HG03457 (cell line): ENCODE data around the gene P3H1.
"Not testable (repeated sequence)": the region's sequence is repeated elsewhere in the genome, so short reads cannot be mapped to it uniquely, and the experiment has no call there.

Source experiments
- ATAC-seq: cut with Tn5 transposase; IDR thresholded peaks from one replicate; pipeline ENCODE4 v1.9.1; 2021; ENCODE audit warnings: moderate number of reproducible peaks; ENCODE audit not compliant: unreplicated experiment

The P3H1 gene

GRCh38 chr1:42732126-42732680, 34.6 kb downstream of the P3H1 start:
- no peak for ATAC-seq

DNA sequence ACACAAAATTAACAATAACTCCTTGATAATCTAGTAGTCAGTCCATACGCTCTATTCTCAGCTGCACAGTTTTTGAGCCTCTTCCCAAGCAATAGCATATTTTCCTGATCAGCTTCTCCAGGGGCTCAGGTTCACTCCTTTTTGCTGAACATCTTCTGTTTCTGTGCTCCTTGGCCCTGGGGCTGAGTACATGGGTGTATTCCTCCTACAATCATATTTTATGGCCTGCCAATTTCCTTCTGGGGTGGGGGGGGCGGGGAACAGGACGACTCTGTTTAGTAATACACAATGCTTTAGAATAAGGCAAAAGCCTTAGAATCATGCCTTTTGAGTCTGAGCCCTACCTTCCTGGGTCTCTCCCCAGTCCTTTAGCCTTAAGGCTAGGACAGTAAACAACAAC, 35.2 kb downstream of the P3H1 start:
- no peak for ATAC-seq

- ATAC-seq = no peak
Observed at GRCh38 chr1:42730988-42731387, 35.8 kb downstream of the P3H1 start.

DNA sequence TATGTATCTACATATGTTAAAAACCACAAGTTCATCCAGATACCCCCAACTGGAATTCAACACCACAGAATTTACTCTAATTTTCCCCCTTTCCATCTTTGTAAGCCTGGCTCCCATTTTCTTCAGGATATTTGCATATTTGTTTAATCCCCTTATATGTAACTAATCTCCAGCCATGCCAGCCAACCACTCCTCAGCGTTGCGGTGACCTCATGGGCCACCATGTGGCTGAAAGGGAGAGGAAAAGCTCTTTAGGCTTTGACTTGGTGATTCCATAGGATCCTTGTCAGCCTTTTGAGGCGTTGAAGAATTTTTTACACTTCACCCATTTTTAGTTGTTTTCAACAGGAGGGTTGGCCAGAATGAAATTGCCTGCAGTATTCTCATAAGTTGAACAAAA, 36.8 kb downstream of the P3H1 start:
- ATAC-seq = no peak

DNA sequence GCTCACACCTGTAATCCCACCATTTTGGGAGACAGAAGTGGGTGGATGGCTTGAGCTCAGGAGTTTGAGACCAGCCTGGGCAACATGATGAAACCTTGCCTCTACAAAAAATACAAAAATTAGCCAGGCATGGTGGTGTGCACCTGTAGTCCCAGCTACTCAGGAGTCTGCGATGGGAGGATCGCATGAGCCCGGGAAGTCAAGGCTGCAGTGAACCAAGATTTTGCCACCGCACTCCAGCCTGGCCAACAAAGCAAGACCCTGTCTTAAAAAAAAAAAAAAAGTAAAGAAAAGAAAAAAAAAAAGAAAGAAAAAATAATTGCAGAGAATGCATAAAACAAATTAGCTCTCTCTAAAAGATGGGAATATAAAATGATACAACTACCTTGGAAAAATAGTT, 41.0 kb downstream of the P3H1 start:
- ATAC-seq = not testable (repeated sequence)

DNA sequence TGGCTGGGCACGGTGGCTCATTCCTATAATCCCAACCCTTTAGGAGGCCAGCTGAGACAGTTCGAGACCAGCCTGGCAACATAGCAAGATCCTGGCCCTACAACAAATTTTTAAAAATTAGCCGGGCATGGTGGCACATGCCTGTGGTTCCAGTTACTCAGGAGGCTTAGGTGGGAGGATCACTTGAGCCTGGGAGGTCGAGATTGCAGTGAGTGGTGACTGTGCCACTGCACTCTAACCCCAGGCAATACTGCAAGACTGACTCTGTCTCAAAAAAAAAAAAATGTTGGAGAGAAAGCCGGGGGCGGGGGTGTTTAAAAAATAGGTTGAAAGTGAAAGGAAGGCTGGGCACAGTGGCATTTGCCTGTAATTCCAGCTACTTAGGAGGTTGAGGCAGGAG, 43.3 kb downstream of the P3H1 start:
- no peak for ATAC-seq

DNA sequence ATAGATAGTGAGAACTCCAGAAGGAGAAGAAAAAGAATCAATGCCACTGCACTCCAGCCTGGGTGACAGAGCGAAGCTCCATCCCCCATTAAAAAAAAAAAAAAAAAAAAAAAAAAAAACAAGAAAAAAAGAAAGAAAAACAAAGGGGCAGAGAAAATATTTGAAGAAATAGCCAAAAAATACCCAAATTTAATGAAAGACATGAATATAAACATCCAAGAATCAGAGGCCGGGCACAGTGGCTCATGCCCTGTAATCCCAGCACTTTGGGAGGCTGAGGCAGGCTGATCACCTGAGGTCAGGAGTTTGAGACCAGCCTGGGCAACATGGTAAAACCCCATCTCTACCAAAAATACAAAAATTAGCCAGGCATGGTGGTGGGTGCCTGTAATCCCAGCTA, 44.4 kb downstream of the P3H1 start:
- ATAC-seq = not testable (repeated sequence)

DNA sequence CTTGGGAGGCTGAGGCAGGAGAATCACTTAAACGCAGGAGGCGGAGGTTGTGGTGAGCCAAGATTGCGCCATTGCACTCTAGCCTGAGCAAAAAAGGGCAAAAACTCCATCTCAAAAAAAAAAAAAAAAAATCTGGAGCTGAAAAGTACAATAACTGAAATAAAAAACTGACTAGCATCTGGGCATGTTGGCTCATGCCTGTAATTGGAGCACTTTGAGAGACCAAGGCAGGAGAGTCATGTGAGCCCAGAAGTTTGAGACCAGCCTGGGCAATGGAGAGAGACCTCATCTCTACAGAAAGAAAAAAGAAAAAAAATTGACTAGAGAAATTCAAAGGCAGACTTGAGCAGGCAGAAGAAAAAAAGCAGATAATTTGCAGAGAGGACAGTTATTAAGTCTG, 44.9 kb downstream of the P3H1 start:
- no peak for ATAC-seq

DNA sequence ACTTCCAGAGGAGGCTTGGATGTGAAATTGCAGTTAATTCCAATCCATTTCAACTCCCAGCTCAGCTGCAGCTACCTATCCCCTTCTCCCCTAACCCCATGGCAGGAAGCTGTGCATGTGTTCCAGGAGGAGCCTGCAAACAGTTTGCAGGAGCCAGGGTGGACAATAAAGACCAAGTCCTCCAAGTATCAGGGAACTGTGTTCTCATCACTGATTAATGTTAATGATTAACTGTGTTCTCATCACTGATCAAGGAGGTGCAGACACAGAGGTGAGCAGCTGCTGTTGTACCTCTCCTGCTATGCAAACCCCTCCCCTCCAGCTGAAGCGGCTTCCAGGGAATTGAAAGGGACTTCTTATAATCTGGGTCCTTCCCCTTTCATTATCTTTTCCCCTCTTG, 46.0 kb downstream of the P3H1 start:
- no peak for ATAC-seq

- not testable (repeated sequence) for ATAC-seq
Observed at GRCh38 chr1:42714441-42714840, 52.4 kb downstream of the P3H1 start.

GRCh38 chr1:42713293-42713692, 53.5 kb downstream of the P3H1 start:
- ATAC-seq = no peak

DNA sequence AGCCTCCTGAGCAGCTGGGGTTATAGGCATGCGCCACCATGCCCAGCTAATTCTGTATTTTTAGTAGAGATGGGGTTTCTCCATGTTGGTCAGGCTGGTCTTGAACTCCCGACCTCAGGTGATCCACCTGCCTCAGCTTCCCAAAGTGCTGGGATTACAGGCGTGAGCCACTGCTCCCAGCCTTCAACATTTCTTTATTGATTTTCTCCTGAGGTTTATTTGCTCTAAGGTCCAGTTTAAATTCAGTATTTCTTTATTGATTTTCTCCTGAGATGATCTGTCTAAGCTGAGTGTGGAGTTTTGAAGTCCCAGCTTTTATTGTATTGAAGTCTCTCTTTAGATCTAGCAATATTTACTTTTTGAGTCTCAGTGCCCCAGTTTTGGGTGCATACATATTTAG, 54.0 kb downstream of the P3H1 start:
- not testable (repeated sequence) for ATAC-seq

GRCh38 chr1:42703888-42704464, 62.9 kb downstream of the P3H1 start:
- ATAC-seq = no peak

- no peak for ATAC-seq
Observed at GRCh38 chr1:42700006-42700405, 66.8 kb downstream of the P3H1 start.

- no peak for ATAC-seq
Observed at GRCh38 chr1:42698081-42698813, 68.6 kb downstream of the P3H1 start.
